22Rv1 (cell line): ENCODE measurements around the gene MAEA.

Source experiments
- ZFX ChIP-seq: fragments of 450-650 bp; IDR thresholded peaks from 2 replicates; pipeline ENCODE4 v1.6.1; 2017; ENCODE audit warnings: antibody characterized with exemption, borderline replicate concordance
- TF ChIP-seq, protein P1 (sequence below): fragments of 450-650 bp; IDR thresholded peaks from 2 replicates; pipeline ENCODE4 v1.5.1; 2017; ENCODE audit warnings: mild to moderate bottlenecking

GRCh38 chr4:1246111-1246881, 43.4 kb upstream of the MAEA start:
- TF ChIP-seq, protein P1, sequence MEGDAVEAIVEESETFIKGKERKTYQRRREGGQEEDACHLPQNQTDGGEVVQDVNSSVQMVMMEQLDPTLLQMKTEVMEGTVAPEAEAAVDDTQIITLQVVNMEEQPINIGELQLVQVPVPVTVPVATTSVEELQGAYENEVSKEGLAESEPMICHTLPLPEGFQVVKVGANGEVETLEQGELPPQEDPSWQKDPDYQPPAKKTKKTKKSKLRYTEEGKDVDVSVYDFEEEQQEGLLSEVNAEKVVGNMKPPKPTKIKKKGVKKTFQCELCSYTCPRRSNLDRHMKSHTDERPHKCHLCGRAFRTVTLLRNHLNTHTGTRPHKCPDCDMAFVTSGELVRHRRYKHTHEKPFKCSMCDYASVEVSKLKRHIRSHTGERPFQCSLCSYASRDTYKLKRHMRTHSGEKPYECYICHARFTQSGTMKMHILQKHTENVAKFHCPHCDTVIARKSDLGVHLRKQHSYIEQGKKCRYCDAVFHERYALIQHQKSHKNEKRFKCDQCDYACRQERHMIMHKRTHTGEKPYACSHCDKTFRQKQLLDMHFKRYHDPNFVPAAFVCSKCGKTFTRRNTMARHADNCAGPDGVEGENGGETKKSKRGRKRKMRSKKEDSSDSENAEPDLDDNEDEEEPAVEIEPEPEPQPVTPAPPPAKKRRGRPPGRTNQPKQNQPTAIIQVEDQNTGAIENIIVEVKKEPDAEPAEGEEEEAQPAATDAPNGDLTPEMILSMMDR = no peak
- no peak for TF ChIP-seq ZFX
